Activated CD4-positive, alpha-beta T cell treated with anti-CD3 and anti-CD28 coated beads, Interleukin-2, amount 50 U/mL, for 4 hours (primary cell): ENCODE measurements around the gene MAST4.

Experiments
- DNase-seq, 2 experiments: peaks; one replicate each; pipeline ENCODE4 v3.0.0-alpha.2; 2020

Gene MAST4

DNA sequence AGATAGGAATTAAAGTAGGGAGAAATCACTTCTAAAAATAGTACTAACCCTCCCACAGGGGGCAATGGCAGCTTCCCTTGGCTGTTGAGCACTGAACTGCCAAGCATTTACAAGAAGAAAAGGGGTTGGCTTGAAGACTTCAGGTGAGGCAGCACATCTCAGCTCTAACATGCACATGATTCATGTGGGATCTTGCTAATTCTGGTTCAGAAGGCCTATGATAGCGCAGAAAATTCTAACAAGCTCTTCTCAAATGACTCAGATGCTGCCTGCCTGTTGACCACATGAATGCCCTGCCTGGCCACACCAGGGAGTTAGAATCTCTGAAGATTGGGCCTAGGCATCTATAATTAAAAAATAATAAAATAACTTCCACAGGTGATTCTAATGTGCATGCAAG lies 577.8 kb downstream of the MAST4 start:
- DNase-seq: no peak

GRCh38 chr5:67176936-67177335 lies 580.7 kb downstream of the MAST4 start:
- DNase-seq: no peak

GRCh38 chr5:67178085-67178484 lies 581.9 kb downstream of the MAST4 start:
- DNase-seq: no peak

GRCh38 chr5:67178966-67179365 lies 582.8 kb downstream of the MAST4 start:
- DNase-seq: no peak

- DNase-seq: no peak
Measured at GRCh38 chr5:67179697-67180361, 583.6 kb downstream of the MAST4 start.

DNA sequence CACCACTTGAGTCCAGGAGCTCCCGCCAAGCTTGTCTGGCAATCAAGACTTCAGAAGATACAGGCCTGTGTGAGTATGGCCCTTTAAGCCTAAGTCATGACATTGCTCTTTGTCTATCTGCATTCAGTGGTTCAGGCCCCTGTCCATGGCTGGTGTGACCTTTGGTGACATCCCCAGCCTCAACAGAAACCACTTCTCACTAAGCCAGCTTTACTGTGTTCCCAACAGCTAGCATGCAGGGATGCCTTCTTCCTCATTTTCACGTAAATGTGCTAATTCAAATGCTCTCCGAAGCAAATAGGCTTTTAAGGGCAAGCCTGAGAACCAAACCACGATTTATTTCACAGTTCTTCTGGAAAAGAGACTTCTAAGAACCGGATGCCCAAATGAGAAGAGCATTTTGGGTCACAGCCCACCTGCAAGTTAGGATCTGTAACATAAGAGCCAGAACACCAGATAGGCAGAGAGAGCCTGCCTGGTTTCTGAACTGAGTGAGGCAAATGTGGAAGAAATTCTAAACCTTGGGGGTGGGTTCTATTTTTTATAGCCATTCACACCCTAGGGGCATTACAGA lies 585.5 kb downstream of the MAST4 start:
- DNase-seq: no peak

GRCh38 chr5:67182301-67182790 lies 586.2 kb downstream of the MAST4 start:
- no peak for DNase-seq

GRCh38 chr5:67183859-67184258 lies 587.7 kb downstream of the MAST4 start:
- no peak for DNase-seq

- no peak for DNase-seq
Measured at GRCh38 chr5:67187006-67187715, 591.0 kb downstream of the MAST4 start.

DNA sequence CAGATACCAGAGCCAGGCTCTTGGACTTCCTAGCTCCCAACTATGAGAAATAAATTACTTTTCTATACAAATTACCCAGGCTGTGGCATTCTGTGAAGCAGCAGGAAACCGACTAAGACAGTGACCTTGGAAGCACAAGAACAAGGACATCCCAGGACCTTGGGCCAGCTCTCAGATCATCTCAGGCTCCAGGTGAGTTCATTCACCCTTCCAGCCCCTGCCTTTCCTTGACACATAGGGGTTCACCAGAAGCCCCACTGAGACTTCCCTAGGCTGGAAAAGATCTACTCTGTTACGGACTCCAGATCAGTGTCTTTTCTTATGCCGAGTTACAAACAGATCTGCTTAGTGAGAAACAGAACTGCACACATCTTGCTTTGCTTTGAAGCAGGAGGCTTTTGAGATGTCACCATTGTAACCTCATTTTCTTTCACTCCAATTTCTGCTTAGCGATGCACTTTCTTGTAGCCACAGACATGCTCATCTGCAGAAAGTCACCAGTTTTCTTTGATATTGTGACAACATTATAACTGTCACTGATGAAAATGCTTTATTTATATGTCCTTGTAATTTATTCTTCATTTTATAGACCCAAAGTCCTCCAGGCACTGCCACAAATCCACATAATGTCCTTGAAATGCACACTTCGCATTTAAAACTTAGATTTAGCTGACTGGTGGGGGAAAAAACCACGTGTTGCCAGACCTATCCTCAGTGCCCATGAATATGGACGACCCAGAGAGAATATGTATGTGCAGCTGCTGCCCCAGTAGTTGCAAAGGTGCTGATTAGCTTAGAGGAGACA lies 592.3 kb downstream of the MAST4 start:
- no peak for DNase-seq

DNA sequence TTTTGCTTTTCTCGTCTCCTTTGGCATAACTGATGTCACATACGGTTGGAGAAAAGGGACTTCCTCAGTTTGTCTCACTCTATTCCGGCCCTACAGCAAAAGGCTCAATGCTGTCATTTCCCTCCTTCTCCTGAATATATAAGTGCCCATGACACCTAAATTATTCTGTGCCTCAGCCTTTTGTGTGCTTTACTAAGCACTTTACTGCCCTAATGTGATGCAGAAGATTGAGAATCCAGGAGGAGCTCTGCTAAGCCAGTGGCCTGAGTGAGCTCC lies 592.8 kb downstream of the MAST4 start:
- DNase-seq: no peak

DNA sequence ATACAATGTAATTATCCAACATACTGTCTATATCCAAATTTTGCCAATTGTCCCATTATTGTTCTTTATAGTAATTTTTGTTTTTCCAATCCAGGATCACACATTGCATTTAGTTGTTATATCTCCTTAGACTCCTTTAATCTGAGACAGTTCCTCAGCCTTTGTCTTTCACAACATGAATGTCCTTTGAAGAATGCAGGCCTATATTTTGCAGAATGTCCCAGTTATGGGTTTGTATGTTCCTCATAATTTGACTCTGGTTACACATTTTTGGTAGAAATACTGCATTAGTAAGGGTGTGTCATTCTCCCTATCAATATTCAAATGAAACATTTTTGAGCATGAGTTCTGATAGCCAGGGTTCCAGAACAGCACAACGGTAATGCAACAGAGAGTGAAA lies 593.7 kb downstream of the MAST4 start:
- no peak for DNase-seq

GRCh38 chr5:67190410-67190809 lies 594.2 kb downstream of the MAST4 start:
- no peak for DNase-seq

DNA sequence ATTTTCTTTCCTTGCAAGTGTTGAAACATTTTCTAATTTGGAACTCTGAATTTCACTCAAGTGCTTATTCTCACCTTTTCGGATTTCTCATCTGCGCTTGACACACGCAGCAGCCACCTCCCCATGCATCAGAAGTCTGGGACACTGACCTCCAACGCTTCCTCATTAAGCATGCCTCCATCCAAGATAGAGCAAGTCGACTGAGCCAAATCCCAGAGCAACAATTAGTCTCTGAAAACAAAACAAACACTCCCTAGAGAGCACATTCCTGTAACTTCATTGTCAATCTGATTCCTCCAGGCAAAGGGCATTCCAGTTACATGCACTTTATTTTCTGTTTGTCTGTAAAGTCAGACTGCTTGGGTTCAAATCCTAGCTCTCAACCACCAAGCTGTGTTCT lies 594.7 kb downstream of the MAST4 start:
- DNase-seq: no peak

GRCh38 chr5:67192719-67193438 lies 596.7 kb downstream of the MAST4 start:
- DNase-seq: no peak

GRCh38 chr5:67193439-67193807 lies 597.2 kb downstream of the MAST4 start:
- DNase-seq: no peak

GRCh38 chr5:67194166-67194565 lies 598.0 kb downstream of the MAST4 start:
- no peak for DNase-seq

- DNase-seq: no peak
Measured at GRCh38 chr5:67195406-67196275, 599.4 kb downstream of the MAST4 start.

DNA sequence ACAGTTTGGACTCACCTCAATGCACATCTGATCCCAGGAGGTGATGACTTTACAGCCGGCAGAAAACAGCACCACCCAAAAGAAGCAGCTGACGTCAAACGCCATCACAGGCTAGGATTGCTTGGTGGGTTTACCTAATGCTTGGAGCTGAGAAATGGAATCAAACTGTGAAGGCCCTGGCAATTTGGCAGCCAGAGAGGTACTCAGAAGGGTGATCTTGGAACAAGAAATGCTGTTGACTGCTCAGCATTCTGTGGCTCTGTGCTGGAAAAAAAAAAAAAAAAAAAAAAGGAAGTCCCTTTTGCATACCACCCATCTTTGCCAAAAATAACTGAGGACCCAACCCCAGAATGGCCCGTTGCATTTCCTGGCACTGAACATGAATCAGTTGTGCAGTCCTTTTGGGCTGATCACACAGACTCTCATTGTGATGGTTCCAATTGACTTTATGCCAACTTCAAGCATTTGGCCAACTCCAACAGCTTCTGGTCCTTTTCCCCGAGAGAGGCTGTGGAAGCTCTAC lies 600.4 kb downstream of the MAST4 start, which contains the start of gene CD180:
Gene CD180, minus strand, starts transcription at position 263 of the 523 bp plus-strand sequence. Its CDS starts 158 bp downstream, at position 105.
- DNase-seq: no peak

- no peak for DNase-seq
Measured at GRCh38 chr5:67197536-67197935, 601.3 kb downstream of the MAST4 start.

GRCh38 chr5:67198917-67199316 lies 602.7 kb downstream of the MAST4 start:
- no peak for DNase-seq

- DNase-seq: no peak
Measured at GRCh38 chr5:67199859-67200258, 603.7 kb downstream of the MAST4 start.
